NCI-H2196 treated with DMSO at 0.1 percent for 48 hours (cell line): ENCODE results near the gene ADAMTS18.

Experiments used
- DNase-seq: peaks from one replicate; lab custom pipeline; 2025; ENCODE audit not compliant: unreplicated experiment; lab: John Stamatoyannopoulos, UW

Gene ADAMTS18

DNA sequence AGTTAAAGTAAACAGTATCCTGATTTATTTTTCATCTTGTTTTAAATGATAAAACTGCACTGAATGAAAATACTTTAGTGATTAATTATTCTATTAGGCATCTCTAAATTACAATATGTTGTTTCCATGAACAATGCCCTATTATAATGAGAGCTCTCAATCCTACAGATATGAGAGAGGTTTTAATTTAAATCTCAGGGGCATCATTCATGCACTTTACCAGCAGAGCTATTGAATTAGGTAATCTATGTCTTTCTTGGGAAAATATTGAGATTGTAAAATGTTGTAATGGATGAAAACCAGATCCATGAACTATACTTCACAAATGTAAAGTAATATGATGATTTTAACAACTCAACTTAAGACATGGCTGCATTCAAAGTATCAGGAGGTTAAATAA, 103.8 kb downstream of the ADAMTS18 start:
- DNase-seq = no peak

DNA sequence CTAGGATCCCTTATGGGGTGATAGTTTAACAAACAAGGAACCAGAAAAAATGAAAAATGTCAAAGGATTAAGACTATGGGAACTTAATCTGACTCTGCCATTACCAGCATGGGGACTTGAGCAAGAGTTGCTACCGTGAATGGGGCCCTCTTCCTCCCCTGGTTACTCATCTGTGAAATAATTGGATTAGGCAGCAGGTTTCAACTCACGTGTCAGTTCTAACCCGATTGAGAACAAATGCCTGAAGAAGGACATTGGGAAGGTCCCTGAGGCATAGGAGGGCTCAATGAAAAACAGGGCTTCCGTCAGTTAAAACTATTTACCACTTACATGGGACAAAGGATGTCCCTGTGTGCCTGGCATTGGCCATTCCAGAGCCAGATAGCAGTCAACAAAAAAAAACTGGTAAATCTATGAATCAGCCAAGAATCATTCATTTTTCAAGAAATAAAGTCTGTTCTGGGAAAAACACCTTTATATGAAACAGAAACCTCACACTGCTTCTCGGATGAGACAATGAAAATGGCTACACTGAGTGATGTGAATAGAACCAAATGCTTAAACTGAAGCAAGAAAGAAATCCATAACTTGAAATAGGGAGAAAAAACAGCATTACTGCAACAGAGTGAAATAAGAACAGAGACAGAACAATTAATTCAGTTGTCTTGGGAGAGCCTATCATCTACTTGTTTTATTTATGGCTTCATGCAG, 104.3 kb downstream of the ADAMTS18 start:
- DNase-seq = no peak

DNA sequence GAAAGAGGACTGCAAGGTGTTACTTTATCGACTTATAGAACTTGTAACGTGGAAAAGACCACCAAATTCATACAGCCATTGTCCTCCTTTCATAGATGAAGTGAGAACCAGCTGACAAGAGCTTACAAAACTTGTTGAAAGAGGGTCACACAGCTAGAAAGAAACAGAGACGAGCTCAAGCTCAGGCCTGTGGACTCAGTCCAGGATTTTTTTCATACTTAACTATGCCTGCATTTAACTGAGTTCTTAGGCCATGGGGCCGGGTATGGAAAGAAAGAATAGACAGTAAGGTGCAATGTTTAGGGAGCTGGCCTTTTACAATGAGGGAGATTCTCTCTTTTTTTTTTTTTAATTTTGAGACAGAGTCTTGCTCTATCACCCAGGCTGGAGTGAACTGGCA, 106.1 kb downstream of the ADAMTS18 start:
- no peak for DNase-seq

GRCh38 chr16:77328274-77328673, 106.6 kb downstream of the ADAMTS18 start:
- DNase-seq = no peak

- DNase-seq = no peak
Measured at GRCh38 chr16:77327717-77328116, 107.1 kb downstream of the ADAMTS18 start.

GRCh38 chr16:77324729-77325128, 110.1 kb downstream of the ADAMTS18 start:
- no peak for DNase-seq

GRCh38 chr16:77323695-77324094, 111.1 kb downstream of the ADAMTS18 start:
- DNase-seq = no peak

GRCh38 chr16:77322757-77323156, 112.1 kb downstream of the ADAMTS18 start:
- peak; percentile 1 for DNase-seq

DNA sequence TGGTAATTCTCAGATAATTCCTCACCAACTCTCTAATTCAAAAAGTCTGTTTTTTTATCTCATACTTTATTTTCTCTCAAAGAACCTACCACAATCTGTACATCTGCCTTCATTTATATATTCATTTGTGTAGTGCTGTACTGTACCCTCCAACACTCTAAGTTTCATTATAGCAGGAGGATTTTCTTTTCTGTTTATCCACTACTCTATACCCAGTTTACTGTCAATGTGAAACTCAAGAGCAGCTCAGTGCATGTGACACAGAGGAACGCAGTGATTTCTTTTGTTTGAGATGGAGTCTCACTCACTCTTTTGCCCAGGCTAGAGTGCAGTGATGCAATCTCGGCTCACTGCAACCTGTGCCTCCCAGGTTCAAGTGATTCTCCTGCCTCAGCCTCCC, 117.8 kb downstream of the ADAMTS18 start:
- no peak for DNase-seq

GRCh38 chr16:77310877-77311276, 124.0 kb downstream of the ADAMTS18 start:
- DNase-seq = no peak

GRCh38 chr16:77308163-77308561, 126.7 kb downstream of the ADAMTS18 start:
- no peak for DNase-seq

- DNase-seq = no peak
Measured at GRCh38 chr16:77307426-77308162, 127.2 kb downstream of the ADAMTS18 start.

DNA sequence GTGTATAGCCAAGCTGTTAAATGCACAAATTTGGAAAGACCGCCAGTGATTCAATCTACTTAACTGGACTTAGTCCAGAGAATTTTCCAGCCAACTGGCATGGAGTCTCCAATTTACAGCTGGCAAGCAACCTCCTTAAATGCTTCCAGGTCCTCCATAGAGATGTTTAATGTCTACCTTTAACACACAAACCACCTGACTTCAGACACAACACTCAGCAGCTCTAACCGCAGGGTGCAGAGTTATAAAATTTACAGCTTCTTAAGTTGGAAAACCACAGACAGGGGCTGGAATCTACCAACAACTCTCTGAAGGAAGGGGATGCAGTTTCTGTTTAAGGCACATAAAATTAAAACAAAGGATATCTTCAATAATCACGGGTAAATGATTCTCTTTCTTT, 128.8 kb downstream of the ADAMTS18 start:
- no peak for DNase-seq

DNA sequence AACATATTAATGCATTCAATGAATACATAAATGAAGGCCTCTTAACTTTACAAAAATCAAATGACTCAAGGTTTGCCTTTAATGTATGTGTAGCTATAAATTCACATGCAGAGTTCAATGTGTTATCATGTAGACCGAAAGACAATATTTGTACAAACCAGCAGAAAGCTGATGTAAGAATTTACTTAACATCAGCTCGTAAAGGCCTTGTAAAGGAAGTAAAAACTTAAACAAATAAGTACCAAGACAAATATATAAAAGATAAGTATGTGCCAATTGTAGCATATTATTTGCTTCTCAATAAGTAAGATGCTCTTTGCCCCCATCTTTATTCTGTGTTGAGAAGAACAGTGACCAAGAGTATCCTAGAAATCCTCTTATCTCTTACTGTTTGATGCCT, 130.0 kb downstream of the ADAMTS18 start:
- DNase-seq = no peak

- DNase-seq = no peak
Measured at GRCh38 chr16:77304134-77304533, 130.7 kb downstream of the ADAMTS18 start.

GRCh38 chr16:77302674-77303073, 132.2 kb downstream of the ADAMTS18 start:
- DNase-seq = no peak

- no peak for DNase-seq
Measured at GRCh38 chr16:77302249-77302648, 132.6 kb downstream of the ADAMTS18 start.

DNA sequence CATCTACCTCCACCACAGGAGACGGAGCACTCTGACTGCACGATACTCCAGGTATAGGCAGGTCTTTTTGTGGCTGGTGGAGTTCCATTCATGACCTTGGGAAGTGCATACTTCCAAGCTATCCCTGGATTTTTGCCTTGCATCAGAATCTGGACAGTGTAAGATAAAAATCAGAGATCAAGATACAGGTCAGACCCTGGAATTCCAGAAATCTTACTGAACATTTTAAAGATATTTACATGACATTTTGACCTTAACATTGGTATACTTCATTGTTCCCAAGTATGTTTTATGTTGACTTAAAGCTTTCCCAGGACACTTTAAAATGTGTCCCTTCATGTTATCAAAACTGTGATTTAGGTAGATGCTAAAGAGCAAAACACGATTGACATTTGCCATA, 134.6 kb downstream of the ADAMTS18 start:
- no peak for DNase-seq

DNA sequence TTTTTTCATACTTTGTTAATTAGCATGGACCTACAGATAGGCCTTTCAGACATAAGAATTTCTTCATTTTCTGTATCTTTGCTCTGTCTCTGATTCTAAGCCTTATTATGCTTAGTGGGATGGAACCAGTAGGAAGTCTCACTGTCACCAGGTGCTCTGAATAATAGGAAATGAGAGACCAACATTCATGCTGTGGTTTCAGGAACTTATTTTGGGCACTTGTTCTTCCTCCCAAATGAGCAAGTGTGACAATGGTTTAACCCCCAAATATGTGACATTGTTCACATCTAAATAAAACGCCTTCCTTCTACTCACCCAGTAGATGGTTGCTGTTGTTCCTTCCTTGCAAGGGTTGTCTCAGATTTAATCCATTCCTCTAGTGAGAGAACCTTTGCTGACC, 135.4 kb downstream of the ADAMTS18 start:
- no peak for DNase-seq

DNA sequence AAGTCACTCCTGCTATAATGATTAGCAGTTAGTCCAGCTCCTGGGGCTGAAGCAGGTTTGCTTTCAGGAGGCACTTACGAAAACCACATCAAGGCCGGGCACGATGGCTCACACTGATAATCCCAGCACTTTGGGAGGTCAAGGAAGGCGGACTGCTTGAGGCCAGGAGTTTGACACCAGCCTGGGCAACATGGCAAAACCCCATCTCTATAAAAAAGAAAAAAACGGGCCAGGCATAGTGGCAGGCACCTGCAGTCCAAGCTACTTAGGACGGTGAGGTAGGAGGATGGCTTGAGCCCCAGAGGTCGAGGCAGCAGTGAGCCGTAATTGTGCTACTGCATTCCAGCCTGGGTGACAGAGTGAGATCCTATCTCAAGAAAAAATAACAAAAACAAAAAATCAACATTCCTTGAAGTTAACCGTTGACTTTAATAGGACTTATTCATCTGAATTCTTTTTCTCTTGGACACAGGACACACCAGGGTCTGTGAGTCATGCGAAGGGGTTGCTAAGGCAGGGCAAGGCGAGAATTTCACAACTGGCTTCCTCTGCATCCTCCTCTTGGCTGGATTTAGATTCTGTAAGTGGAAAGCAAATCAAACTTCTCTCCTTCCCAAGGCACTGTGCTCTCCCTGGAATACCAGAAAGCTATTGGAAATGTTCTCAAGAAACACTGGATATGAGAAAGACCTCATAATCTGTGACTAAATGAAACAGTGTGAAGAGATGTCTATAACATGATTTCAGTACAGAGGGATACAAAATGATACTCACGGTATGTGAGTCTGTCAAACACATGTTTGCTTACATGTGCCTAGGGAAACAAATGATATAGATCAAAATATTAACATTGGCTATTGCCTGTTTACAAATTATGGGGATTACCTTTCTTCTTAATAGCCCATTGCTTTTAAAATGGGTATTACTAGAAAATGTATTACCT, 136.1 kb downstream of the ADAMTS18 start:
- no peak for DNase-seq

- no peak for DNase-seq
Measured at GRCh38 chr16:77297996-77298395, 136.8 kb downstream of the ADAMTS18 start.

GRCh38 chr16:77295896-77296295, 138.9 kb downstream of the ADAMTS18 start:
- DNase-seq = no peak
